ENCODE measurements around the gene ERLEC1.

DNA sequence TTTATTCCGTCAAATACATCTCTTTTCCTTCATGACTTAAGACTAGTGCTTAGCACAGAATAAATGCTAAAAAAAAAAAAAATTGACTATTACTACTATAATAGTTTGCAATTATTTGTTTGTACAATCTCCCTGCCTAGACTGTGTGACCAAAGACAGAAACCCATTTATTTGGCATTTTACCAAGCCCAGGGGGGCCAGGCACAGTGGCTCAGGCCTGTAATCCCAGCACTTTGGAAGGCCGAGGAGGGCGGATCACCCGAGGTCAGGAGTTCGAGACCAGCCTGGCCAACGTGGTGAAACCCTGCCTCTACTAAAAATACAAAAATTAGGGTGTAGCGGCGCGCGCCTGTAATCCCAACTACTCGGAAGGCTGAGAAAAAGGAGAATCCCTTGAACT, 1.5 kb upstream of the ERLEC1 start:
- TF ChIP-seq, protein P1, sequence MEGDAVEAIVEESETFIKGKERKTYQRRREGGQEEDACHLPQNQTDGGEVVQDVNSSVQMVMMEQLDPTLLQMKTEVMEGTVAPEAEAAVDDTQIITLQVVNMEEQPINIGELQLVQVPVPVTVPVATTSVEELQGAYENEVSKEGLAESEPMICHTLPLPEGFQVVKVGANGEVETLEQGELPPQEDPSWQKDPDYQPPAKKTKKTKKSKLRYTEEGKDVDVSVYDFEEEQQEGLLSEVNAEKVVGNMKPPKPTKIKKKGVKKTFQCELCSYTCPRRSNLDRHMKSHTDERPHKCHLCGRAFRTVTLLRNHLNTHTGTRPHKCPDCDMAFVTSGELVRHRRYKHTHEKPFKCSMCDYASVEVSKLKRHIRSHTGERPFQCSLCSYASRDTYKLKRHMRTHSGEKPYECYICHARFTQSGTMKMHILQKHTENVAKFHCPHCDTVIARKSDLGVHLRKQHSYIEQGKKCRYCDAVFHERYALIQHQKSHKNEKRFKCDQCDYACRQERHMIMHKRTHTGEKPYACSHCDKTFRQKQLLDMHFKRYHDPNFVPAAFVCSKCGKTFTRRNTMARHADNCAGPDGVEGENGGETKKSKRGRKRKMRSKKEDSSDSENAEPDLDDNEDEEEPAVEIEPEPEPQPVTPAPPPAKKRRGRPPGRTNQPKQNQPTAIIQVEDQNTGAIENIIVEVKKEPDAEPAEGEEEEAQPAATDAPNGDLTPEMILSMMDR (conservative IDR thresholded peaks at IDR 0.05), result no peak
- TF ChIP-seq EZH2 (IDR thresholded peaks at IDR 0.05; ENCODE audit: low read depth), result no peak

Measured in PC-9 (cell line).